Mammary epithelial cell (primary cell): Measurements from ENCODE around the gene KCNJ15.

ENCODE experiments used
- CTCF ChIP-seq, 2 donors: IDR thresholded peaks in 1 of 2; conservative IDR thresholded peaks in 1 of 2; 2 replicates each; pipeline ENCODE4 v1.5.1; 2011 to 2012; ENCODE audit warnings: inconsistent platforms in 2 of 2, low read length in 2 of 2, mild to moderate bottlenecking in 2 of 2, control low read depth in 1 of 2, low read depth in 1 of 2; ENCODE audit not compliant: insufficient read depth in 1 of 2; ENCODE audit errors: extremely low read depth in 1 of 2
- EZH2 ChIP-seq: IDR thresholded peaks from 2 replicates; pipeline ENCODE4 v1.6.1; 2012; ENCODE audit warnings: low read length, inconsistent platforms, borderline replicate concordance

GRCh38 chr21:38298832-38299231, 42.0 kb downstream of the KCNJ15 start:
- TF ChIP-seq CTCF (conservative IDR thresholded peaks at IDR 0.05 in 1 of 2, IDR thresholded peaks at IDR 0.05 in 1 of 2; ENCODE audit: extremely low read depth in 1 of 2, insufficient read depth in 1 of 2, low read depth in 1 of 2, low read length in 2 of 2), result no peak
- TF ChIP-seq EZH2, result no peak
